IPS DF 6.9 (cell line): ENCODE results near the gene FASTKD2.
A peak's percentile ranks its signal among the peaks of the same experiment; 100 is the strongest.

Experiments
- DNase-seq: peaks from one replicate; pipeline ENCODE4 v3.0.0-alpha.2; 2013; ENCODE audit warnings: low read depth, low spot score
- H3K27ac ChIP-seq: one replicate; pipeline ENCODE4 v1.5.1; 2013; ENCODE audit warnings: low read length, control low read depth
- H3K27me3 ChIP-seq: 2 replicates; pipeline ENCODE4 v1.6.1; 2013; ENCODE audit warnings: mild to moderate bottlenecking, low read length; ENCODE audit not compliant: control insufficient read depth, insufficient read depth
- H3K36me3 ChIP-seq: 2 replicates; pipeline ENCODE4 v1.6.1; 2013; ENCODE audit warnings: low read length; ENCODE audit not compliant: control insufficient read depth, insufficient read depth
- H3K4me1 ChIP-seq: 2 replicates; pipeline ENCODE4 v1.6.1; 2013; ENCODE audit warnings: low read length; ENCODE audit not compliant: control insufficient read depth, insufficient read depth
- H3K4me3 ChIP-seq: 2 replicates; pipeline ENCODE4 v1.5.1; 2013; ENCODE audit warnings: mild to moderate bottlenecking, low read length
- H3K9me3 ChIP-seq: 2 replicates; pipeline ENCODE4 v1.6.1; 2013; ENCODE audit warnings: low read length, inconsistent platforms; ENCODE audit not compliant: control insufficient read depth, insufficient read depth
- WGBS: extraction: QIAGEN DNeasy Blood & Tissue Kit; methylation state at CpG from one replicate; pipeline ENCODE4 v1.1.7; 2013; ENCODE audit warnings: mixed read lengths, missing lambda C conversion rate; ENCODE audit not compliant: insufficient read length, insufficient coverage; 5-methylcytosine and 5-hydroxymethylcytosine counted together

The FASTKD2 gene

DNA sequence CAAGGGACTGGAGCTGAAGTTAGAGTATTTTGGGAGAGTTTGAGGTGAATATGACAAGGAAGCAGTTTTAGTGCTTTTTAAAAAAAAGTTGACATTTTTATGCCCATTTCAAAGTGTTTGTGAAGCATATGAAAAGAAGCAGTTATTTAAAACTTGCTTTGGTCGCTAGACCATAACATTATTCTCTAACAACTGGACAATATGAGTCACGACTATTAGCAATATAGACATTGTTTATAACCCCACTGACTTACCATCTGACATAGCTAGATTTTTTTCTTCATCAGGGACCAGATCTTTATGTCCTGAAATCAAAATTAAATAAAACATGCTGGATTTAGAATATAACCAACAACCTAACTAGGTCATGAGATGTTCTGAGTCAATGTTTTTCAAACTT, 24.6 kb upstream of the FASTKD2 start:
- Histone ChIP-seq H3K4me3 (no peak overlapping the region), H3K4me1 (no peaks in the 10 kb centered on the region), H3K27me3 (no peaks in the 10 kb centered on the region), H3K36me3 (no peaks in the 10 kb centered on the region), H3K27ac (no peak overlapping the region), H3K9me3 (no peaks in the 10 kb centered on the region)
- WGBS, result no CpG with 5 or more reads among the region's 2 CpGs
- DNase-seq, result no peak

DNA sequence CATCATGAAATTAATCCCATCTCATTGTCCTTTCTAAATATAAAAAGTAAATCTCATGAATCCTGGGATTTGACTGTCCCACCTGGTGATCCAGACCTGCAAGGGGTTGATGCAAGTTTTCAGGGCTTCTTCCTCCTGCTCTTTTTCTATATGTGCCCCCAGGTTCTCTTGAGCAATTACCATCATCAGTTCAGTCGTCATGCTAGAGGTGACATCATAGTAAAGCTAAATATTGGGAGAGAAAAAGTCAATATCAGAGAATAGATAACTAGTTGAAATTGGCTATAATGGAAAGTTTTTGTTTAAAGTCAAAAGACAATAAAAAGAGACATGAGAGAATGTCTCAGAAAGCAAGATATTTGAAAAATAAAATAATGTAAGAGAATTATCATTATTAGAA, 8.6 kb upstream of the FASTKD2 start:
- no peaks in the 10 kb centered on the region for H3K36me3 ChIP-seq
- no peaks in the 10 kb centered on the region for H3K4me1 ChIP-seq
- no CpG with 5 or more reads among the region's 1 CpG for WGBS
- no peaks in the 10 kb centered on the region for H3K9me3 ChIP-seq
- no peak overlapping the region for H3K27ac ChIP-seq
- H3K4me3 ChIP-seq, result no peak overlapping the region
- no peak for DNase-seq
- H3K27me3 ChIP-seq, result no peaks in the 10 kb centered on the region

DNA sequence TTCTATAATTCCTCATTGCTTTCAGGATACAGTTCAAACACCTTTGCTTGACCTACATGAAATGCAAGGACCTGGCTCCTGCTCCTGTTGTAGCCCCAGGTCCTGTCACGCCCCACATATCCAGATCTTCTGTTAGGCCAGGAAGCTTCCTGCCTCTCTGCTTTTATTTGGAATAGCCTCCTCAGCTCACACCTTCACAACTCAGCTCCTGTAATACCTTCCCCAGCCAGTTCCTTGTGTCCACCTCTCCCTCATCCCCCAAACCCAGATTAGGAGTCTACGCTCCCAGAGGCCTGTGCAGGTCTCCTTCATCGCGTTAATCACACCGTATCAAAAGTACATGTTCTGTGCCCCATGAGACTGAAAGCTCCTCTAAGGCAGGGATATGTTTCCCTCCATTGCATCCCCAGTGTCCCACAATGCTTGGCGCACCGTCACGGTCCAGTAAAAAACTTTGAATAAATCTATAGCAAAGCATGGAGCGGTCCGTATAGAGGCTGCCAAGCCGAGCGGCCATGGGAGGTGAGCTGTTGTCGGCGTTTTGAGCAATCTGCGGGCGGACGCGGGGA, 649 bp upstream of the FASTKD2 start:
- WGBS, result no CpG with 5 or more reads among the region's 18 CpGs
- no peak for DNase-seq
- no peaks in the 10 kb centered on the region for H3K9me3 ChIP-seq
- H3K27me3 ChIP-seq, result no peaks in the 10 kb centered on the region
- peak overlapping the region; percentile 83; the same call in 1 of the 2 replicates for H3K4me3 ChIP-seq
- no peak overlapping the region for H3K27ac ChIP-seq
- peaks cover 3% of the 10 kb centered on the region; the same call in 1 of the 2 replicates for H3K36me3 ChIP-seq
- H3K4me1 ChIP-seq, result no peaks in the 10 kb centered on the region

DNA sequence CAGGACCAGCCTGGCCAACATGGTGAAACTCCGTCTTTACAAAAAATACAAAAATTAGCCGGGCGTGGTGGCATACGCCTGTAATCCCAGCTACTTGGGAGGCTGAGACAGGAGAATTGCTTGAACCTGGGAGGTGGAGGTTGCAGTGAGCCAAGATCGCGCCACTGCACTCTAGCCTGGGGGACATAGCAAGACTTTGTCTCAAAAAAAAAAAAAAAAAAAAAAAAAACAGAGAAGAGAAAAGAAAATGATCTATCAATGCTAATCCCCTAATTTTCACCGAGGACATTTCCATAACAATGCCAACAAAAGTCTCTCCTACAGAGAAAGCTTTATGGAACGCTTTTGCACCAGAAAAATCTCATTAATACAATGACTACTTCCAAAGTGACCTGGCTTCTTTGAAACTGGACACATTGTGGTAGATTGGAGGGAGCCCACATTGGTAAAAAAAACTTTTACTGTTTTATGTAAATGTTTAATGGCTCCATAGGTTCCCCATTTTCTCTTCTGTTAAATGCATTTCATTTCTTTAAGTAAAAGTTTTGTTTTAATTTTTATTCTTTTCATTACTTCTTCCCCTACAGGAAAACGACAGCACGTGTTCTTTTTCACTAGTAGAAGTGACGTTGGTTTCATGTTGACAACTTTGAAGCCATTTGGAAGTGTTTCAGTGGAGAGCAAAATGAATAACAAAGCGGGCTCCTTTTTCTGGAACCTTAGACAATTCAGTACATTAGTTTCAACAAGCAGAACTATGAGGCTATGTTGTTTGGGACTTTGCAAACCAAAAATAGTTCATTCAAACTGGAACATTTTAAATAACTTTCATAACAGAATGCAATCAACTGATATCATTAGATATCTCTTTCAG, 888 bp downstream of the FASTKD2 start:
- no peaks in the 10 kb centered on the region for H3K9me3 ChIP-seq
- no CpG with 5 or more reads among the region's 12 CpGs for WGBS
- H3K27ac ChIP-seq, result no peak overlapping the region
- H3K27me3 ChIP-seq, result no peaks in the 10 kb centered on the region
- no peaks in the 10 kb centered on the region for H3K4me1 ChIP-seq
- H3K4me3 ChIP-seq, result peak overlapping the region; percentile 83; the same call in 1 of the 2 replicates
- H3K36me3 ChIP-seq, result peaks cover 3% of the 10 kb centered on the region; the same call in 1 of the 2 replicates
- no peak for DNase-seq

DNA sequence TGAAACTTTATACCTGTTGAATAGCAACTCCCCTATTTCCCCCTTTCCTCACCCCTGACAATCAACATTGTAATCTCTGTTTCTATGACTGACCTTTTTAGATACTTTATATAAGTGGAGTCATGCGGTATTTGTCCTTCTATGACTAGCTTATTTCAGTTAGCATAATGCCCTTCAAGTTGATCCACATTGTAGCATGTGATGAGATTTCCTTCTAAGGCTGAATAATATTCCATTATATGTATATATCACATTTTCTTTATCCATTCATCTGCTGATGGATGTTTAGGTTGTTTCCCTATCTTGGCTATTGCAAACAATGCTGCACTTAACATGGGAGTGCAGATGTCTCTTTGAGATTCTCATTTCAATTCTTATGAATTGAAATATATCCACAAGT, 9.5 kb downstream of the FASTKD2 start:
- Histone ChIP-seq H3K27me3 (no peaks in the 10 kb centered on the region), H3K36me3 (peaks cover 3% of the 10 kb centered on the region; the same call in 1 of the 2 replicates), H3K27ac (no peak overlapping the region), H3K9me3 (no peaks in the 10 kb centered on the region), H3K4me3 (no peak overlapping the region), H3K4me1 (no peaks in the 10 kb centered on the region)
- no peak for DNase-seq
- WGBS, result no CpG with 5 or more reads among the region's 1 CpG

DNA sequence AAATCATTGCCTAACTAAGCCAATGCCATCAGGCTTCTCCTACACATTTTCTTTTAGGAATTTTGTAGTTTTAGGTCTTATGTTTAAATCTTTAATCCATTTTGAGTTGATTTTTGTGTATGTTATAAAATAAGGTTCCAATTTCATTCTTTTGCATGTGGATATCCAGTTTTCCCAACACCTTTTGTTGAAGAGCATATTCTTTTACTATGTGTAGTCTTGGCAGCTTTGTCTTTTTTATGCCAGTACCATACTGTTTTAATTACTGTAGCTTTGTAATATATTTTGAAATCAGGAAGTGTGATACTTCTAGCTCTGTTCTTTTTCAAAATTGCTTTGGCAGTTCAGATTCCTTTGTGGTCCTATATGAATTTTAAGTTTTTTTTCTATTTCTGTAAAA, 11.0 kb downstream of the FASTKD2 start:
- Histone ChIP-seq H3K4me3 (no peak overlapping the region), H3K27me3 (no peaks in the 10 kb centered on the region), H3K27ac (no peak overlapping the region), H3K36me3 (peaks cover 3% of the 10 kb centered on the region; the same call in 1 of the 2 replicates), H3K9me3 (no peaks in the 10 kb centered on the region), H3K4me1 (no peaks in the 10 kb centered on the region)
- no peak for DNase-seq

DNA sequence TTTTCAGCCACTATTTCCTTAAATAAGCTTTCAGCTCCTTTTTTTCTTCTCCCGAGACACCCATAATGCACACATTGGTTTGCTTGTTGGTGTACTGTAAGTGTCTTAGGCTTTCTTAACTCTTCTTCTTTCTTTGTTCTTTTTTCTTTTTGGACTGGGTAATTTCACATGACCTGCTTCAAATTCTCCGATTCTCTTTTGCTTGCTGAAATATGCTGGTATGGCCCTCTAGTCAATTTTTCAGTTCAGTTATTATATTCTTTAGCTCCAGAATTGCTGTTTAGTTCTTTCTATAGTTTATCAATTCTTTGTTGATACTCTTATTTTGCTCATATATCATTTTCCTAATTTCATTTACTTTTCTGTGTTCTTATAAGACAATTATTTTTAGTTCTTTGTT, 15.3 kb downstream of the FASTKD2 start:
- no CpG with 5 or more reads among the region's 2 CpGs for WGBS
- Histone ChIP-seq H3K4me3 (no peak overlapping the region), H3K4me1 (no peaks in the 10 kb centered on the region), H3K27ac (no peak overlapping the region), H3K36me3 (peaks cover 3% of the 10 kb centered on the region; the same call in 1 of the 2 replicates), H3K9me3 (no peaks in the 10 kb centered on the region), H3K27me3 (no peaks in the 10 kb centered on the region)
- DNase-seq, result no peak

DNA sequence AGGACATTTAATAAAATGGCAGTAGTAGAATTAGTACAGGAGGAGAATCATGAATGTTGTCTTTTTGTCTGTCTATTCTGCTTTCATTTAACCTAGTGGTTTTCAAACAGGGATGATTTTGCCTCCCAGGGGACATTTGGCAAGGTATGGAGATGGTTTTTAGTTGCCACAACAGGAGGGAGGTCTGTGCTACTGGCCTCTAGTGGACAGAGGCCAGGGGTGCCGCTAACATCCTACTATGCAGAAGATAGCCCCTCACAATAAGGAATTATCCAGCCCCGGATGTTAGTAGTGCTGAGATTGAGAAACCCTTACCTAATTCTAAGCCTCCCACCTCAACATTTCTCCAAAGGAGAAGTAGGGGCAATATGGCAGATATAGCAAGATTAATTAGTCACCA, 18.3 kb downstream of the FASTKD2 start:
- WGBS, result no CpG with 5 or more reads among the region's 2 CpGs
- Histone ChIP-seq H3K4me1 (no peaks in the 10 kb centered on the region), H3K36me3 (peaks cover 10% of the 10 kb centered on the region; the same call in 1 of the 2 replicates), H3K4me3 (no peak overlapping the region), H3K27ac (no peak overlapping the region), H3K27me3 (no peaks in the 10 kb centered on the region), H3K9me3 (no peaks in the 10 kb centered on the region)
- DNase-seq, result no peak

DNA sequence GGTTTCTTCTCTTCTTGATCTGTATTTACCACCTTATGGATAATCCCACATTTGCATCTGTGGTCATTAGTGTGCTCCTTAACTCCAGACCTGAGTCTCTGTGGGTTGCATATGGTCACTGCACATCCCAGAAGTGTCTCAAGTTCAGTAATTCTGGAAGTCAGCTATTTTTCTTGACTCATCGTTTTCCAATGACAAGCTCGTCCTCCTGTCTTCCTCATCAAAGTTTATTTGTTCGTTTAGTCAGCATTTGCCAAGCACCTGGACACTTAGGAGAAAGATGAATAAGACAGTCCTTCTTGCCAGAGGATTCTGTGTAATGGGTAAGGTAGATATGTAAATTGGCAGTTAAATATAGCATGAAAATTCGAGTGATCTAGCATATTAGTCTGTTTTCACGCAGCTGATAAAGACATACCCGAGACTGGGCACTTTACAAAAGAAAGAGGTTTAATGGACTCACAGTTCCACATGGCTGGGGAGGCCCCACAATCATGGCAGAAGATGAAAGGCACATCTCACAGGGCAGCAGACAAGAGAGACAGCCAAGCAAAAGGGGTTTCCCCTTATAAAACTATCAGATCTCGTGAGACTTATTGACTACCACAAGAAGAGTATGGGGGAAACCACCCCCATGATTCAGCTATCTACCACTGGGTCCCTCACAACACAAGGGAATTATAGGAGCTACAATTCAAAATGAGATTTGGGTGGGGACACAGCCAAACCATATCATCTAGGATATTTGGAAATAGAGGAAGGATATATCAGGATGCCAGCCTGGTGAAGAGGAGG, 19.4 kb downstream of the FASTKD2 start:
- Histone ChIP-seq H3K4me1 (no peaks in the 10 kb centered on the region), H3K4me3 (no peak overlapping the region), H3K27me3 (no peaks in the 10 kb centered on the region), H3K36me3 (peaks cover 11% of the 10 kb centered on the region; the same call in 1 of the 2 replicates), H3K9me3 (no peaks in the 10 kb centered on the region), H3K27ac (no peak overlapping the region)
- DNase-seq, result no peak
- no CpG with 5 or more reads among the region's 7 CpGs for WGBS

DNA sequence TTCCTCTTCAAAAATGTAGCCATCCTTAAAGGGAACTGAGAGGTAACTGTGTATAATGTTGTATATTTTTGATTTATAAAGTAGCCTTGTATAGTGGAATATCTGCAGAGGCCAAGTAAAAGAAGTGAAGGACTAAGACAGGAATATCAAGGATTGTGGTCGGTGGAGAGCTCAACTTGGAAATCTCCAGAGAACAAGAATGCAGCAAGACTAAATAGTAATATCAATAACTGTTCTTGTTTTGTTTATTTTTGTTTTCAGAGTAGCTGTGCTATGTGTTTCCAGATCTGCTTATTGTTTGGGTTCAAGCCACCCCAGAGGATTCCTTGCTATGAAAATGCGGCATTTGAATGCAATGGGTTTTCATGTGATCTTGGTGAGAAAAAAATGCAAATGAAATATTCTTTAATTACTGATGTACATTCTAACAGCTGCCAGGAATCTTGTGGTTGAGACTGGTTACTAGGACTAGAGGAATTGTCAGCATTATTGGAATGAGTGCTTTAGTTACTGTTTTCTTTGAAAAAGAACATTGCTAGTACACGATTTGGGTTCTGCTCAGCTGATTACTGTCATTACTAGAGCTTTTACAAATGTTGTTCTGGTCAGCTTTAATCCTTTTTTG, 25.0 kb downstream of the FASTKD2 start:
- no peaks in the 10 kb centered on the region for H3K4me1 ChIP-seq
- no peaks in the 10 kb centered on the region for H3K9me3 ChIP-seq
- peaks cover 13% of the 10 kb centered on the region; the same call in 1 of the 2 replicates for H3K36me3 ChIP-seq
- no peak overlapping the region for H3K27ac ChIP-seq
- no peak for DNase-seq
- no peak overlapping the region for H3K4me3 ChIP-seq
- no CpG with 5 or more reads among the region's 3 CpGs for WGBS
- no peaks in the 10 kb centered on the region for H3K27me3 ChIP-seq
